Measurements from ENCODE around the gene C19orf12. TPM values are rescaled to one million over a fixed set of nuclear protein-coding genes. Genes with fewer than 3 reads are reported as not detected.
"Not testable (repeated sequence)": the region's sequence is repeated elsewhere in the genome, so short reads cannot be mapped to it uniquely, and the experiment has no call there.

Gene C19orf12
- total and polyA plus RNA-seq, 2 donors (not counting 3 experiments of a cell fraction or from before 2014, with no cell fraction given) = 20.4 to 22.9 TPM

- peaks cover 0 to 6% of the 10 kb centered on the region in 2 experiments for H3K36me3 ChIP-seq (ENCODE audit: control insufficient read depth in 2 of 2, extremely low read depth in 1 of 2, insufficient read depth in 2 of 2, low read length in 2 of 2)
- BruUV-seq (replicated peaks) = no TSS peak
- H3K27ac ChIP-seq (ENCODE audit: insufficient read depth, low read depth, low read length) = no peak overlapping the region
- dilution Hi-C loops (cut with MboI; ENCODE audit: extremely low pct_ligation_motif_present, low sequenced_read_pairs) (no loop called here), intact Hi-C loops (cut with micrococcal nuclease) (no loop called here)
- no peak overlapping the region for H2AFZ ChIP-seq (ENCODE audit: low read depth, low read length)
- no peak overlapping the region for H3K9ac ChIP-seq (replicated peaks; ENCODE audit: extremely low read depth, insufficient read depth, low read length)
- H3K9me1 ChIP-seq (replicated peaks; ENCODE audit: control insufficient read depth, extremely low read depth, insufficient read depth, low read length) = no peaks in the 10 kb centered on the region
- peaks cover 38% of the 10 kb centered on the region for H3K79me2 ChIP-seq (ENCODE audit: control insufficient read depth, insufficient read depth, low read length)
- H4K20me1 ChIP-seq (replicated peaks; ENCODE audit: control insufficient read depth, extremely low read depth, insufficient read depth, low read length) = no peaks in the 10 kb centered on the region
- no peaks in the 10 kb centered on the region for H3K9me3 ChIP-seq (replicated peaks; ENCODE audit: control insufficient read depth, insufficient read depth, low read length)
- H3K4me2 ChIP-seq (ENCODE audit: insufficient read depth, low read length) = no peak overlapping the region
- TF ChIP-seq FOS (IDR thresholded peaks at IDR 0.05; ENCODE audit: borderline replicate concordance, insufficient read depth, low read length) = no peak
- no peak for TF ChIP-seq POLR2A (IDR thresholded peaks at IDR 0.05; ENCODE audit: low read depth, low read length)
- no peak for TF ChIP-seq MYC (IDR thresholded peaks at IDR 0.05; ENCODE audit: low read depth, low read length)
- TF ChIP-seq CTCF (IDR thresholded peaks at IDR 0.05; ENCODE audit: extremely low read depth in 1 of 2, insufficient read depth in 1 of 2, low read depth in 1 of 2, low read length in 2 of 2) = no peak
- no peak for TF ChIP-seq POLR2AphosphoS5 (IDR thresholded peaks at IDR 0.05; ENCODE audit: insufficient read depth, low read depth, low read length)
- TF ChIP-seq JUN (IDR thresholded peaks at IDR 0.05; ENCODE audit: borderline replicate concordance, insufficient read depth, insufficient read length, low read depth) = no peak
- no peak for TF ChIP-seq EZH2 (IDR thresholded peaks at IDR 0.05; ENCODE audit: borderline replicate concordance, low read depth, low read length, severe bottlenecking)
- no peak for TF ChIP-seq MAX (IDR thresholded peaks at IDR 0.05; ENCODE audit: insufficient read depth, insufficient read length)
- no peak for TF ChIP-seq GATA2 (IDR thresholded peaks at IDR 0.05; ENCODE audit: insufficient read depth, insufficient read length, low read depth, low read length)
- no peak for DNase-seq (ENCODE audit: low read depth, low spot score)
- H3K27me3 ChIP-seq (ENCODE audit: control insufficient read depth in 2 of 2, insufficient read depth in 2 of 2, low read length in 2 of 2) = no peaks in the 10 kb centered on the region
- CTCF ChIA-PET = interaction anchor here (1.3 to 2.7 kb wide), 4 partner anchors 9 to 101 kb away, joined by 3 to 9 read pairs (median 7); no protein-coding TSS in a partner anchor
- POLR2A ChIA-PET = interaction anchor here (1.4 kb wide), 1 partner anchor 105 kb away, joined by 3 read pairs; the partner anchor contains the start of gene POP4
- FAIRE-seq = no peak
- H3K4me1 ChIP-seq (ENCODE audit: control insufficient read depth, extremely low read depth, insufficient read depth, low read length) = peaks cover 5% of the 10 kb centered on the region
- no peak overlapping the region for H3K4me3 ChIP-seq (replicated peaks in 1 of 3; ENCODE audit: insufficient read depth in 1 of 3, low read depth in 1 of 3, low read length in 3 of 3)
These were observed 3.4 kb downstream of the C19orf12 start for GRCh38 chr19:29711584-29712132.

GRCh38 chr19:29709440-29709798, 5.6 kb downstream of the C19orf12 start:
- H3K9ac ChIP-seq (replicated peaks; ENCODE audit: extremely low read depth, insufficient read depth, low read length); H2AFZ ChIP-seq (ENCODE audit: low read depth, low read length); POLR2A ChIA-PET; H3K27me3 ChIP-seq (ENCODE audit: control insufficient read depth in 2 of 2, insufficient read depth in 2 of 2, low read length in 2 of 2); CTCF ChIA-PET; H3K36me3 ChIP-seq (ENCODE audit: control insufficient read depth in 2 of 2, extremely low read depth in 1 of 2, insufficient read depth in 2 of 2, low read length in 2 of 2); FAIRE-seq; H3K4me3 ChIP-seq (replicated peaks in 1 of 3; ENCODE audit: insufficient read depth in 1 of 3, low read depth in 1 of 3, low read length in 3 of 3); H3K9me3 ChIP-seq (replicated peaks; ENCODE audit: control insufficient read depth, insufficient read depth, low read length); H3K4me1 ChIP-seq (ENCODE audit: control insufficient read depth, extremely low read depth, insufficient read depth, low read length); H3K4me2 ChIP-seq (ENCODE audit: insufficient read depth, low read length); dilution Hi-C loops (cut with MboI; ENCODE audit: extremely low pct_ligation_motif_present, low sequenced_read_pairs); H4K20me1 ChIP-seq (replicated peaks; ENCODE audit: control insufficient read depth, extremely low read depth, insufficient read depth, low read length); DNase-seq (ENCODE audit: low read depth, low spot score); H3K9me1 ChIP-seq (replicated peaks; ENCODE audit: control insufficient read depth, extremely low read depth, insufficient read depth, low read length); BruUV-seq (replicated peaks); H3K27ac ChIP-seq (ENCODE audit: insufficient read depth, low read depth, low read length); intact Hi-C loops (cut with micrococcal nuclease): not testable (repeated sequence)
- H3K79me2 ChIP-seq (ENCODE audit: control insufficient read depth, insufficient read depth, low read length) = peaks cover 34% of the 10 kb centered on the region
